Endodermal cell (in vitro differentiated cells): ENCODE results near the gene CALCB. TPM values are rescaled to one million over a fixed set of nuclear protein-coding genes. Genes with fewer than 3 reads are reported as not detected.

Source experiments
- DNase-seq: peaks from one replicate; pipeline ENCODE4 v3.0.0-alpha.2; 2017
- H3K27ac ChIP-seq: 2 replicates; pipeline ENCODE4 v1.5.1; 2013; ENCODE audit warnings: mild to moderate bottlenecking, low read depth, low read length, moderate library complexity
- H3K27me3 ChIP-seq: 2 replicates; pipeline ENCODE4 v1.6.1; 2013; ENCODE audit warnings: mild to moderate bottlenecking, low read length, moderate library complexity; ENCODE audit not compliant: insufficient read depth, control insufficient read depth, poor library complexity, severe bottlenecking
- H3K36me3 ChIP-seq: 2 replicates; pipeline ENCODE4 v1.7.0; 2013; ENCODE audit warnings: mild to moderate bottlenecking, low read length, moderate library complexity; ENCODE audit not compliant: control insufficient read depth, insufficient read depth
- H3K4me1 ChIP-seq: one replicate; pipeline ENCODE4 v1.7.0; 2013; ENCODE audit warnings: low read length; ENCODE audit not compliant: control insufficient read depth, insufficient read depth
- H3K4me3 ChIP-seq: 2 replicates; pipeline ENCODE4 v1.5.1; 2013; ENCODE audit warnings: mild to moderate bottlenecking, low read length, moderate library complexity
- H3K9ac ChIP-seq: 2 replicates; pipeline ENCODE4 v1.6.1; 2013; ENCODE audit warnings: mild to moderate bottlenecking, low read length, moderate library complexity; ENCODE audit not compliant: poor library complexity, severe bottlenecking; ENCODE audit errors: extremely low read depth
- H3K9me3 ChIP-seq: 2 replicates; pipeline ENCODE4 v1.6.1; 2013; ENCODE audit warnings: mild to moderate bottlenecking, low read length, moderate library complexity; ENCODE audit not compliant: control insufficient read depth
- H3K27ac Mint-ChIP-seq: 2 replicates; pipeline ENCODE4 v1.8.0; 2020; ENCODE audit warnings: mixed read lengths
- H3K27me3 Mint-ChIP-seq: 2 replicates; pipeline ENCODE4 v1.8.0; 2021; ENCODE audit warnings: mild to moderate bottlenecking, mixed read lengths; ENCODE audit not compliant: insufficient read depth
- H3K36me3 Mint-ChIP-seq: 2 replicates; pipeline ENCODE4 v1.8.0; 2020; ENCODE audit warnings: low read depth, mixed read lengths
- H3K4me1 Mint-ChIP-seq: 2 replicates; pipeline ENCODE4 v1.8.0; 2020; ENCODE audit warnings: mixed read lengths
- H3K4me3 Mint-ChIP-seq: 2 replicates; pipeline ENCODE4 v1.8.0; 2020; ENCODE audit warnings: mild to moderate bottlenecking, moderate library complexity, mixed read lengths
- H3K9me3 Mint-ChIP-seq: 2 replicates; pipeline ENCODE4 v1.8.0; 2020; ENCODE audit warnings: mild to moderate bottlenecking, mixed read lengths
- WGBS, 2 experiments: methylation state at CpG; one replicate each; pipeline versions ENCODE4 v1.1.5 to v1.1.7; 2013; ENCODE audit warnings: missing lambda C conversion rate in 2 of 2, mixed read lengths in 1 of 2; ENCODE audit not compliant: insufficient coverage in 1 of 2, insufficient read length in 1 of 2; 5-methylcytosine and 5-hydroxymethylcytosine counted together
- total RNA-seq, 2 donors: library from RNA; stranded (reverse); fragmentation: NEBNext Ultra II Directional in 1 of 2; extraction: Animal tissue kit (Norgen Biotek cat#: 25700) in 1 of 2; gene quantifications; 2 replicates in 1 of 2; 3 replicates in 1 of 2; pipeline ENCODE4 v1.2.1, GENCODE V29; 2021
- TF ChIP-seq, protein P1 (sequence below): fragments of 200-600 bp; sonication (generic); conservative IDR thresholded peaks from 2 replicates; pipeline ENCODE4 v1.5.0; 2021; ENCODE audit warnings: antibody characterized with exemption, mild to moderate bottlenecking

Gene CALCB
- total RNA-seq, 2 donors from 2014 or later = not detected

DNA sequence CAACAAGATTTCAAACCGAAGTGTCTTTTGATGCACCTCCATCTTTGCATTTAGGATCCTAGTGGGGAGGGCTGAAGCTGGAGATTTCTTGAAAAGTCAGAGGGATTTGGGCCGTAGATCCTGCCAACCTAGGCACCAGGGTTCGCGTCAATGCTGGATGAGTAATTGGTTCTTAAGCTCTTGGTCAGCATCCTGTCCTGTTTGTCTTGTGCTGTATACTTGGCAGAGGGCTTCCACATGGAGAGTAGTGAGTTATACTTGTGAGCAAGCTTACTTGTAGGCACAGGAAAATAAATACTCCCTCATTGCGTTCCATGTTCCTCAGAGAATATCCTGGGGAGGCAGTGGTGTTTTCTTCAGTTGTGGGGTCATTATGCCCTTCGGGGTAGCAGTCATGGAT lies 53.9 kb downstream of the CALCB start:
- H3K27ac Mint-ChIP-seq = no peak overlapping the region
- H3K9me3 Mint-ChIP-seq = no peaks in the 10 kb centered on the region
- peaks cover 14% of the 10 kb centered on the region for H3K27me3 Mint-ChIP-seq
- no peaks in the 10 kb centered on the region for H3K4me1 Mint-ChIP-seq
- H3K4me3 ChIP-seq = no peak overlapping the region
- peaks cover 9% of the 10 kb centered on the region for H3K27me3 ChIP-seq
- no peaks in the 10 kb centered on the region for H3K9me3 ChIP-seq
- H3K36me3 Mint-ChIP-seq = no peaks in the 10 kb centered on the region
- no peak overlapping the region for H3K27ac ChIP-seq
- 91 to 94% methylated on average over 2 to 6 of the region's 6 CpGs for WGBS, 2 experiments
- H3K36me3 ChIP-seq = no peaks in the 10 kb centered on the region
- no peaks in the 10 kb centered on the region for H3K4me1 ChIP-seq
- H3K9ac ChIP-seq = no peak overlapping the region
- TF ChIP-seq, protein P1, sequence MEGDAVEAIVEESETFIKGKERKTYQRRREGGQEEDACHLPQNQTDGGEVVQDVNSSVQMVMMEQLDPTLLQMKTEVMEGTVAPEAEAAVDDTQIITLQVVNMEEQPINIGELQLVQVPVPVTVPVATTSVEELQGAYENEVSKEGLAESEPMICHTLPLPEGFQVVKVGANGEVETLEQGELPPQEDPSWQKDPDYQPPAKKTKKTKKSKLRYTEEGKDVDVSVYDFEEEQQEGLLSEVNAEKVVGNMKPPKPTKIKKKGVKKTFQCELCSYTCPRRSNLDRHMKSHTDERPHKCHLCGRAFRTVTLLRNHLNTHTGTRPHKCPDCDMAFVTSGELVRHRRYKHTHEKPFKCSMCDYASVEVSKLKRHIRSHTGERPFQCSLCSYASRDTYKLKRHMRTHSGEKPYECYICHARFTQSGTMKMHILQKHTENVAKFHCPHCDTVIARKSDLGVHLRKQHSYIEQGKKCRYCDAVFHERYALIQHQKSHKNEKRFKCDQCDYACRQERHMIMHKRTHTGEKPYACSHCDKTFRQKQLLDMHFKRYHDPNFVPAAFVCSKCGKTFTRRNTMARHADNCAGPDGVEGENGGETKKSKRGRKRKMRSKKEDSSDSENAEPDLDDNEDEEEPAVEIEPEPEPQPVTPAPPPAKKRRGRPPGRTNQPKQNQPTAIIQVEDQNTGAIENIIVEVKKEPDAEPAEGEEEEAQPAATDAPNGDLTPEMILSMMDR = no peak
- no peak overlapping the region for H3K4me3 Mint-ChIP-seq
- no peak for DNase-seq

Other genes starting within 250 kb of the CALCB start
- 10 to 100 TPM; 10.4 to 12.4 TPM for gene CYP2R1, start 181.4 kb upstream of the CALCB start, total RNA-seq
- gene CALCA, start 101.2 kb upstream of the CALCB start, total RNA-seq = not detected
- not detected for gene INSC, start 41.3 kb downstream of the CALCB start, total RNA-seq